A549 (cell line): Measurements from ENCODE around the gene TTF1. TPM values are rescaled to one million over a fixed set of nuclear protein-coding genes. Genes with fewer than 3 reads are reported as not detected.

Source experiments
- ATAC-seq, 2 experiments: fragments of 200-7000 bp in 1 of 2; fragments of >200 bp in 1 of 2; cut with Nextera tagmentation in 1 of 2; cut with Tn5 transposase in 1 of 2; 3 replicates each; pipeline versions ENCODE4 v1.8.0 to v1.9.1; 2018 to 2020; ENCODE audit warnings: mild to moderate bottlenecking in 1 of 2, moderate library complexity in 1 of 2
- CTCF ChIA-PET: fragments of 300-600 bp; sonication (Branson Sonifier 250); formaldehyde crosslinking; extraction: SDS; loops from one replicate; lab custom pipeline; 2021; ENCODE audit warnings: antibody characterized with exemption, inconsistent platforms; lab: Yijun Ruan, JAX
- POLR2A ChIA-PET: fragments of 350-600 bp; formaldehyde crosslinking; extraction: SDS; loops from one replicate; lab custom pipeline; 2021; ENCODE audit warnings: antibody characterized with exemption, inconsistent platforms; lab: Yijun Ruan, JAX
- DNase-seq, 2 experiments: peaks; one replicate each; pipeline versions ENCODE4 v3.0.0 to v3.0.0-alpha.2; 2011 to 2016; ENCODE audit warnings: low read depth in 1 of 2, low spot score in 1 of 2
- FAIRE-seq: peaks from 2 replicates; lab custom pipeline; 2011; peaks lifted over from hg19 to GRCh38; lab: Jason Lieb, UNC
- H3K27ac ChIP-seq, 2 experiments: fragments of >200 bp; sonication (Bioruptor Twin); formaldehyde crosslinking; 3 replicates each; pipeline ENCODE4 v1.5.1; 2016 to 2017
- H3K4me1 ChIP-seq: fragments of >200 bp; sonication (Bioruptor Twin); formaldehyde crosslinking; 3 replicates; pipeline ENCODE4 v1.6.1; 2016
- H3K4me2 ChIP-seq: fragments of >200 bp; sonication (Bioruptor Twin); formaldehyde crosslinking; 3 replicates; pipeline ENCODE4 v1.6.1; 2016
- H3K4me3 ChIP-seq: fragments of >200 bp; sonication (Bioruptor Twin); formaldehyde crosslinking; 3 replicates; pipeline ENCODE4 v1.5.1; 2016
- H3K9me3 ChIP-seq: fragments of >200 bp; sonication (Bioruptor Twin); formaldehyde crosslinking; 3 replicates; pipeline ENCODE4 v1.6.1; 2016
- BHLHE40 ChIP-seq: IDR thresholded peaks from 2 replicates; pipeline ENCODE4 v1.6.1; 2012; ENCODE audit warnings: low read depth, low read length, inconsistent platforms
- CBX2 ChIP-seq: fragments of 200-600 bp; sonication (generic); IDR thresholded peaks from 2 replicates; pipeline ENCODE4 v1.6.1; 2016; ENCODE audit warnings: low read depth, mild to moderate bottlenecking, borderline replicate concordance
- CEBPB ChIP-seq, 2 experiments: fragments of >200 bp in 1 of 2; sonication (Bioruptor Twin) in 1 of 2; formaldehyde crosslinking in 1 of 2; IDR thresholded peaks; 2 replicates each; pipeline ENCODE4 v1.6.1; 2012 to 2016
- CHD2 ChIP-seq: fragments of 150-350 bp; IDR thresholded peaks from 2 replicates; pipeline ENCODE4 v1.6.1; 2014; ENCODE audit warnings: low read length; ENCODE audit not compliant: partially characterized antibody
- CHD4 ChIP-seq: fragments of 200-600 bp; sonication (generic); IDR thresholded peaks from 2 replicates; pipeline ENCODE4 v1.6.1; 2016; ENCODE audit warnings: antibody characterized with exemption, mild to moderate bottlenecking, borderline replicate concordance
- E2F6 ChIP-seq: IDR thresholded peaks from 2 replicates; pipeline ENCODE4 v1.6.1; 2012; ENCODE audit warnings: low read depth, borderline replicate concordance
- EHF ChIP-seq: fragments of 250-450 bp; sonication (Bioruptor Pico); IDR thresholded peaks from 2 replicates; pipeline ENCODE4 v1.5.0; 2020; ENCODE audit warnings: mild to moderate bottlenecking
- EHMT2 ChIP-seq: fragments of 200-600 bp; sonication (generic); IDR thresholded peaks from 2 replicates; pipeline ENCODE4 v1.6.1; 2016; ENCODE audit warnings: antibody characterized with exemption, low read depth, mild to moderate bottlenecking, moderate library complexity
- FOSL2 ChIP-seq, 2 experiments: fragments of 450-650 bp in 1 of 2; fragments of >200 bp in 1 of 2; sonication (Bioruptor Twin) in 1 of 2; formaldehyde crosslinking; IDR thresholded peaks; 2 replicates each; pipeline versions ENCODE4 v1.5.0 to v1.6.1; 2016 to 2020; ENCODE audit warnings: mild to moderate bottlenecking in 1 of 2, moderate library complexity in 1 of 2
- FOXS1 ChIP-seq: fragments of 250-450 bp; sonication (Bioruptor Pico); IDR thresholded peaks from 2 replicates; pipeline ENCODE4 v1.5.0; 2020; ENCODE audit warnings: mild to moderate bottlenecking, moderate library complexity
- HEYL ChIP-seq: fragments of 250-450 bp; sonication (Bioruptor Pico); IDR thresholded peaks from 2 replicates; pipeline ENCODE4 v1.8.0; 2021; ENCODE audit warnings: mild to moderate bottlenecking, moderate library complexity
- HMGXB4 ChIP-seq: fragments of 250-450 bp; sonication (Bioruptor Pico); IDR thresholded peaks from 2 replicates; pipeline ENCODE4 v1.5.0; 2021; ENCODE audit warnings: mild to moderate bottlenecking, moderate library complexity, borderline replicate concordance
- HOXB13 ChIP-seq: fragments of 250-450 bp; sonication (Bioruptor Pico); IDR thresholded peaks from 2 replicates; pipeline ENCODE4 v1.5.0; 2020; ENCODE audit warnings: low read depth, mild to moderate bottlenecking, moderate library complexity
- MAFK ChIP-seq: fragments of 450-650 bp; IDR thresholded peaks from 2 replicates; pipeline ENCODE4 v1.6.1; 2014; ENCODE audit not compliant: partially characterized antibody
- NR3C1 ChIP-seq: fragments of >200 bp; sonication (Bioruptor Twin); formaldehyde crosslinking; IDR thresholded peaks from 3 replicates; pipeline ENCODE4 v1.6.1; 2017
- PHF8 ChIP-seq: fragments of 200-600 bp; sonication (generic); IDR thresholded peaks from 2 replicates; pipeline ENCODE4 v1.6.1; 2016; ENCODE audit warnings: low read depth, mild to moderate bottlenecking, antibody characterized with exemption, moderate library complexity, borderline replicate concordance
- POLR2A ChIP-seq: IDR thresholded peaks from 2 replicates; pipeline ENCODE4 v1.6.1; 2012; ENCODE audit warnings: mild to moderate bottlenecking, low read length
- POLR2AphosphoS2 ChIP-seq: conservative IDR thresholded peaks from 2 replicates; pipeline ENCODE4 v1.6.1; 2012; ENCODE audit warnings: low read length, improper control_type of control experiment, inconsistent platforms
- SREBF2 ChIP-seq: fragments of 450-650 bp; IDR thresholded peaks from 2 replicates; pipeline ENCODE4 v1.6.1; 2014; ENCODE audit warnings: mild to moderate bottlenecking, moderate library complexity
- TP53 ChIP-seq: fragments of 250-450 bp; sonication (Bioruptor Pico); IDR thresholded peaks from 2 replicates; pipeline ENCODE4 v1.5.0; 2021; ENCODE audit warnings: mild to moderate bottlenecking, moderate library complexity
- ZNF302 ChIP-seq: fragments of 250-450 bp; sonication (Bioruptor Pico); IDR thresholded peaks from 2 replicates; pipeline ENCODE4 v1.9.0; 2021; ENCODE audit warnings: inconsistent platforms, mild to moderate bottlenecking, moderate library complexity
- WGBS: methylation state at CpG from one replicate; pipeline ENCODE4 v1.1.6; 2017; ENCODE audit errors: missing lambda C conversion rate; 5-methylcytosine and 5-hydroxymethylcytosine counted together
- polyA plus RNA-seq, 4 experiments: library from polyadenylated mRNA; depleted of rRNA in 3 of 4; stranded (reverse); fragments of >200 nt; fragmentation: RNase III in 1 of 4; extraction: RNeasy Plus Mini Kit Qiagen cat#74134 plus additional on column Dnase treatment in 1 of 4; gene quantifications; 2 replicates in 3 of 4; 3 replicates in 1 of 4; pipeline ENCODE4 v1.2.3, GENCODE V29; 2011 to 2017
- TF ChIP-seq, protein P1 (sequence below): fragments of 250-450 bp; sonication (Bioruptor Pico); IDR thresholded peaks from 2 replicates; pipeline ENCODE4 v1.5.0; 2020; ENCODE audit warnings: low read depth, mild to moderate bottlenecking, moderate library complexity
- TF ChIP-seq, protein P2 (sequence below): fragments of 450-650 bp; IDR thresholded peaks from 2 replicates; pipeline ENCODE4 v1.6.1; 2014; ENCODE audit warnings: antibody characterized with exemption
- TF ChIP-seq, protein P3 (sequence below): IDR thresholded peaks from 2 replicates; pipeline ENCODE4 v1.6.1; 2012
- TF ChIP-seq, protein P4 (sequence below): IDR thresholded peaks from 2 replicates; pipeline ENCODE4 v1.6.1; 2012

TTF1 gene
- polyA plus RNA-seq, 2 of the 4 experiments (the other 2 are of a cell fraction), result 11.4 to 16.0 TPM

GRCh38 chr9:132440735-132441134 is 34.1 kb upstream of the TTF1 start:
- Histone ChIP-seq H3K27ac (no peak overlapping the region), H3K4me1 (no peaks in the 10 kb centered on the region), H3K9me3 (no peaks in the 10 kb centered on the region), H3K4me2 (no peak overlapping the region), H3K4me3 (no peak overlapping the region)
- no peak for FAIRE-seq
- WGBS, result 54% methylated on average over 6 of the region's 6 CpGs
- ATAC-seq, result no peak
- CTCF ChIA-PET, result no interaction called here
- DNase-seq, result no peak
- no peak for TF ChIP-seq CBX2
- TF ChIP-seq PHF8, result no peak
- TF ChIP-seq, protein P1, sequence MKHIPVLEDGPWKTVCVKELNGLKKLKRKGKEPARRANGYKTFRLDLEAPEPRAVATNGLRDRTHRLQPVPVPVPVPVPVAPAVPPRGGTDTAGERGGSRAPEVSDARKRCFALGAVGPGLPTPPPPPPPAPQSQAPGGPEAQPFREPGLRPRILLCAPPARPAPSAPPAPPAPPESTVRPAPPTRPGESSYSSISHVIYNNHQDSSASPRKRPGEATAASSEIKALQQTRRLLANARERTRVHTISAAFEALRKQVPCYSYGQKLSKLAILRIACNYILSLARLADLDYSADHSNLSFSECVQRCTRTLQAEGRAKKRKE (CRISPR knock-in tag), result no peak
- TF ChIP-seq, protein P2, sequence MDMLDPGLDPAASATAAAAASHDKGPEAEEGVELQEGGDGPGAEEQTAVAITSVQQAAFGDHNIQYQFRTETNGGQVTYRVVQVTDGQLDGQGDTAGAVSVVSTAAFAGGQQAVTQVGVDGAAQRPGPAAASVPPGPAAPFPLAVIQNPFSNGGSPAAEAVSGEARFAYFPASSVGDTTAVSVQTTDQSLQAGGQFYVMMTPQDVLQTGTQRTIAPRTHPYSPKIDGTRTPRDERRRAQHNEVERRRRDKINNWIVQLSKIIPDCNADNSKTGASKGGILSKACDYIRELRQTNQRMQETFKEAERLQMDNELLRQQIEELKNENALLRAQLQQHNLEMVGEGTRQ, result no peak
- TF ChIP-seq HOXB13 (CRISPR knock-in tag), result no peak
- no peak for TF ChIP-seq EHF
- no peak for TF ChIP-seq SREBF2
- TF ChIP-seq HEYL (CRISPR knock-in tag), result no peak
- no peak for TF ChIP-seq POLR2AphosphoS2
- no peak for TF ChIP-seq MAFK
- no peak for TF ChIP-seq TP53 (CRISPR knock-in tag)
- TF ChIP-seq FOSL2 (IDR thresholded peaks at IDR 0.05), result no peak
- no peak for TF ChIP-seq FOSL2 (CRISPR knock-in tag; IDR thresholded peaks at IDR 0.05)
- TF ChIP-seq POLR2A, result no peak
- no peak for TF ChIP-seq BHLHE40
- no peak for TF ChIP-seq HMGXB4 (CRISPR knock-in tag)
- TF ChIP-seq CEBPB (IDR thresholded peaks at IDR 0.05), result no peak
- no peak for TF ChIP-seq EHMT2
- TF ChIP-seq, all 56 proteins: peak for 0
- POLR2A ChIA-PET, result no interaction called here

DNA sequence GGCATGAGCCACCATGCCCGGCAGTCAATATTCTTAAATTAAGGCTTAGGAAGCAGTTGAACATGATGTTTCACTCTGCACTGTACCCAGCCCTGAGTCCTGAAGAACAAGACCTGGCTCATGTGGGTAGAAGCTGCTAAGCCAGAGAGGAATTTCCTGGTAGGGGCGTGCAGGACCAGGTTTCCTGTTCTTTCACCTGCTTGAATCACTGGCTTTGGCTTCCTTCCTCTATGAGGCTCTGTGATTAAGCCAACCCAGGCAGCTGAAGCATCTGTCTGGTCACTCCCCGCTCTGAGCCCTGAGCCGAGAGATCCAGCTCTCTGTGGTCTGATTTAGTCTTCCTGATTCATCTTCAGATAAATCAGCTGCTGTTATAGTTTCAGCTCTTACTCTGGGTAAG is 32.5 kb upstream of the TTF1 start:
- 18% methylated on average over 4 of the region's 4 CpGs for WGBS
- TF ChIP-seq FOXS1 (no peak), HOXB13 (CRISPR knock-in tag) (no peak), MAFK (no peak), ZNF302 (CRISPR knock-in tag) (no peak), CBX2 (no peak), NR3C1 (no peak), E2F6 (no peak), EHMT2 (no peak), CHD2 (no peak), HMGXB4 (CRISPR knock-in tag) (no peak), CEBPB (IDR thresholded peaks at IDR 0.05) (no peak), CHD4 (no peak), POLR2AphosphoS2 (no peak)
- TF ChIP-seq, protein P3, sequence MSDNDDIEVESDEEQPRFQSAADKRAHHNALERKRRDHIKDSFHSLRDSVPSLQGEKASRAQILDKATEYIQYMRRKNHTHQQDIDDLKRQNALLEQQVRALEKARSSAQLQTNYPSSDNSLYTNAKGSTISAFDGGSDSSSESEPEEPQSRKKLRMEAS, result no peak
- TF ChIP-seq, protein P4, sequence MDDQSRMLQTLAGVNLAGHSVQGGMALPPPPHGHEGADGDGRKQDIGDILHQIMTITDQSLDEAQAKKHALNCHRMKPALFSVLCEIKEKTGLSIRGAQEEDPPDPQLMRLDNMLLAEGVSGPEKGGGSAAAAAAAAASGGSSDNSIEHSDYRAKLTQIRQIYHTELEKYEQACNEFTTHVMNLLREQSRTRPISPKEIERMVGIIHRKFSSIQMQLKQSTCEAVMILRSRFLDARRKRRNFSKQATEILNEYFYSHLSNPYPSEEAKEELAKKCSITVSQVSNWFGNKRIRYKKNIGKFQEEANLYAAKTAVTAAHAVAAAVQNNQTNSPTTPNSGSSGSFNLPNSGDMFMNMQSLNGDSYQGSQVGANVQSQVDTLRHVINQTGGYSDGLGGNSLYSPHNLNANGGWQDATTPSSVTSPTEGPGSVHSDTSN, result no peak
- TF ChIP-seq, all 56 proteins: peak for 0
- H3K27ac ChIP-seq, result no peak overlapping the region
- no peak overlapping the region for H3K4me3 ChIP-seq
- no peak for DNase-seq
- no peaks in the 10 kb centered on the region for H3K4me1 ChIP-seq
- CTCF ChIA-PET, result interaction anchor here (1.1 kb wide), 1 partner anchor 18 kb away, joined by 3 read pairs; no protein-coding TSS in a partner anchor
- POLR2A ChIA-PET, result no interaction called here
- no peak for FAIRE-seq
- no peaks in the 10 kb centered on the region for H3K9me3 ChIP-seq
- no peak overlapping the region for H3K4me2 ChIP-seq
- ATAC-seq, result no peak
